Measurements from ENCODE around the gene SERINC3.

GRCh38 chr20:44560229-44560628, 38.4 kb upstream of the SERINC3 start:
- TF ChIP-seq CTCF (conservative IDR thresholded peaks at IDR 0.05; ENCODE audit: low read depth in 2 of 2) (no peak), POLR2AphosphoS5 (IDR thresholded peaks at IDR 0.05; ENCODE audit: low read depth) (no peak), EZH2 (IDR thresholded peaks at IDR 0.05; ENCODE audit: low read depth, unreplicated experiment) (no peak), EZH2phosphoT487 (IDR thresholded peaks at IDR 0.05; ENCODE audit: unreplicated experiment) (no peak), ETS1 (IDR thresholded peaks at IDR 0.05) (no peak), STAT1 (IDR thresholded peaks at IDR 0.05; ENCODE audit: unreplicated experiment) (no peak), CREB1 (CRISPR knock-in tag; IDR thresholded peaks at IDR 0.05; ENCODE audit: low read depth) (no peak)
- TF ChIP-seq, protein P1, sequence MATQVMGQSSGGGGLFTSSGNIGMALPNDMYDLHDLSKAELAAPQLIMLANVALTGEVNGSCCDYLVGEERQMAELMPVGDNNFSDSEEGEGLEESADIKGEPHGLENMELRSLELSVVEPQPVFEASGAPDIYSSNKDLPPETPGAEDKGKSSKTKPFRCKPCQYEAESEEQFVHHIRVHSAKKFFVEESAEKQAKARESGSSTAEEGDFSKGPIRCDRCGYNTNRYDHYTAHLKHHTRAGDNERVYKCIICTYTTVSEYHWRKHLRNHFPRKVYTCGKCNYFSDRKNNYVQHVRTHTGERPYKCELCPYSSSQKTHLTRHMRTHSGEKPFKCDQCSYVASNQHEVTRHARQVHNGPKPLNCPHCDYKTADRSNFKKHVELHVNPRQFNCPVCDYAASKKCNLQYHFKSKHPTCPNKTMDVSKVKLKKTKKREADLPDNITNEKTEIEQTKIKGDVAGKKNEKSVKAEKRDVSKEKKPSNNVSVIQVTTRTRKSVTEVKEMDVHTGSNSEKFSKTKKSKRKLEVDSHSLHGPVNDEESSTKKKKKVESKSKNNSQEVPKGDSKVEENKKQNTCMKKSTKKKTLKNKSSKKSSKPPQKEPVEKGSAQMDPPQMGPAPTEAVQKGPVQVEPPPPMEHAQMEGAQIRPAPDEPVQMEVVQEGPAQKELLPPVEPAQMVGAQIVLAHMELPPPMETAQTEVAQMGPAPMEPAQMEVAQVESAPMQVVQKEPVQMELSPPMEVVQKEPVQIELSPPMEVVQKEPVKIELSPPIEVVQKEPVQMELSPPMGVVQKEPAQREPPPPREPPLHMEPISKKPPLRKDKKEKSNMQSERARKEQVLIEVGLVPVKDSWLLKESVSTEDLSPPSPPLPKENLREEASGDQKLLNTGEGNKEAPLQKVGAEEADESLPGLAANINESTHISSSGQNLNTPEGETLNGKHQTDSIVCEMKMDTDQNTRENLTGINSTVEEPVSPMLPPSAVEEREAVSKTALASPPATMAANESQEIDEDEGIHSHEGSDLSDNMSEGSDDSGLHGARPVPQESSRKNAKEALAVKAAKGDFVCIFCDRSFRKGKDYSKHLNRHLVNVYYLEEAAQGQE (IDR thresholded peaks at IDR 0.05; ENCODE audit: unreplicated experiment), result no peak
- TF ChIP-seq, protein P2, sequence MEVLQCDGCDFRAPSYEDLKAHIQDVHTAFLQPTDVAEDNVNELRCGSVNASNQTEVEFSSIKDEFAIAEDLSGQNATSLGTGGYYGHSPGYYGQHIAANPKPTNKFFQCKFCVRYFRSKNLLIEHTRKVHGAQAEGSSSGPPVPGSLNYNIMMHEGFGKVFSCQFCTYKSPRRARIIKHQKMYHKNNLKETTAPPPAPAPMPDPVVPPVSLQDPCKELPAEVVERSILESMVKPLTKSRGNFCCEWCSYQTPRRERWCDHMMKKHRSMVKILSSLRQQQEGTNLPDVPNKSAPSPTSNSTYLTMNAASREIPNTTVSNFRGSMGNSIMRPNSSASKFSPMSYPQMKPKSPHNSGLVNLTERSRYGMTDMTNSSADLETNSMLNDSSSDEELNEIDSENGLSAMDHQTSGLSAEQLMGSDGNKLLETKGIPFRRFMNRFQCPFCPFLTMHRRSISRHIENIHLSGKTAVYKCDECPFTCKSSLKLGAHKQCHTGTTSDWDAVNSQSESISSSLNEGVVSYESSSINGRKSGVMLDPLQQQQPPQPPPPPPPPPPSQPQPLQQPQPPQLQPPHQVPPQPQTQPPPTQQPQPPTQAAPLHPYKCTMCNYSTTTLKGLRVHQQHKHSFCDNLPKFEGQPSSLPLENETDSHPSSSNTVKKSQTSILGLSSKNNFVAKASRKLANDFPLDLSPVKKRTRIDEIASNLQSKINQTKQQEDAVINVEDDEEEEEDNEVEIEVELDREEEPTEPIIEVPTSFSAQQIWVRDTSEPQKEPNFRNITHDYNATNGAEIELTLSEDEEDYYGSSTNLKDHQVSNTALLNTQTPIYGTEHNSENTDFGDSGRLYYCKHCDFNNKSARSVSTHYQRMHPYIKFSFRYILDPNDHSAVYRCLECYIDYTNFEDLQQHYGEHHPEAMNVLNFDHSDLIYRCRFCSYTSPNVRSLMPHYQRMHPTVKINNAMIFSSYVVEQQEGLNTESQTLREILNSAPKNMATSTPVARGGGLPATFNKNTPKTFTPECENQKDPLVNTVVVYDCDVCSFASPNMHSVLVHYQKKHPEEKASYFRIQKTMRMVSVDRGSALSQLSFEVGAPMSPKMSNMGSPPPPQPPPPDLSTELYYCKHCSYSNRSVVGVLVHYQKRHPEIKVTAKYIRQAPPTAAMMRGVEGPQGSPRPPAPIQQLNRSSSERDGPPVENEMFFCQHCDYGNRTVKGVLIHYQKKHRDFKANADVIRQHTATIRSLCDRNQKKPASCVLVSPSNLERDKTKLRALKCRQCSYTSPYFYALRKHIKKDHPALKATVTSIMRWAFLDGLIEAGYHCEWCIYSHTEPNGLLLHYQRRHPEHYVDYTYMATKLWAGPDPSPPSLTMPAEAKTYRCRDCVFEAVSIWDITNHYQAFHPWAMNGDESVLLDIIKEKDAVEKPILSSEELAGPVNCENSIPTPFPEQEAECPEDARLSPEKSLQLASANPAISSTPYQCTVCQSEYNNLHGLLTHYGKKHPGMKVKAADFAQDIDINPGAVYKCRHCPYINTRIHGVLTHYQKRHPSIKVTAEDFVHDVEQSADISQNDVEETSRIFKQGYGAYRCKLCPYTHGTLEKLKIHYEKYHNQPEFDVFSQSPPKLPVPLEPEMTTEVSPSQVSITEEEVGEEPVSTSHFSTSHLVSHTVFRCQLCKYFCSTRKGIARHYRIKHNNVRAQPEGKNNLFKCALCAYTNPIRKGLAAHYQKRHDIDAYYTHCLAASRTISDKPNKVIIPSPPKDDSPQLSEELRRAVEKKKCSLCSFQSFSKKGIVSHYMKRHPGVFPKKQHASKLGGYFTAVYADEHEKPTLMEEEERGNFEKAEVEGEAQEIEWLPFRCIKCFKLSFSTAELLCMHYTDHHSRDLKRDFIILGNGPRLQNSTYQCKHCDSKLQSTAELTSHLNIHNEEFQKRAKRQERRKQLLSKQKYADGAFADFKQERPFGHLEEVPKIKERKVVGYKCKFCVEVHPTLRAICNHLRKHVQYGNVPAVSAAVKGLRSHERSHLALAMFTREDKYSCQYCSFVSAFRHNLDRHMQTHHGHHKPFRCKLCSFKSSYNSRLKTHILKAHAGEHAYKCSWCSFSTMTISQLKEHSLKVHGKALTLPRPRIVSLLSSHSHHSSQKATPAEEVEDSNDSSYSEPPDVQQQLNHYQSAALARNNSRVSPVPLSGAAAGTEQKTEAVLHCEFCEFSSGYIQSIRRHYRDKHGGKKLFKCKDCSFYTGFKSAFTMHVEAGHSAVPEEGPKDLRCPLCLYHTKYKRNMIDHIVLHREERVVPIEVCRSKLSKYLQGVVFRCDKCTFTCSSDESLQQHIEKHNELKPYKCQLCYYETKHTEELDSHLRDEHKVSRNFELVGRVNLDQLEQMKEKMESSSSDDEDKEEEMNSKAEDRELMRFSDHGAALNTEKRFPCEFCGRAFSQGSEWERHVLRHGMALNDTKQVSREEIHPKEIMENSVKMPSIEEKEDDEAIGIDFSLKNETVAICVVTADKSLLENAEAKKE (CRISPR knock-in tag; IDR thresholded peaks at IDR 0.05), result no peak

Measured in GM23338 (cell line).